Measurements from ENCODE around the gene PCDHA11.
"Not testable (repeated sequence)": the region's sequence is repeated elsewhere in the genome, so short reads cannot be mapped to it uniquely, and the experiment has no call there.

PCDHA11 gene

GRCh38 chr5:140828362-140828737, 40.4 kb upstream of the PCDHA11 start:
- in situ Hi-C loops (cut with MboI; ENCODE audit: low sequenced_read_pairs, unreplicated experiment) = no loop called here
- no peak for TF ChIP-seq CTCF (IDR thresholded peaks at IDR 0.05; ENCODE audit: borderline replicate concordance, control extremely low read depth, extremely low read depth, insufficient read depth, missing control alignments)
- DNase-seq (ENCODE audit: low spot score) = no peak

DNA sequence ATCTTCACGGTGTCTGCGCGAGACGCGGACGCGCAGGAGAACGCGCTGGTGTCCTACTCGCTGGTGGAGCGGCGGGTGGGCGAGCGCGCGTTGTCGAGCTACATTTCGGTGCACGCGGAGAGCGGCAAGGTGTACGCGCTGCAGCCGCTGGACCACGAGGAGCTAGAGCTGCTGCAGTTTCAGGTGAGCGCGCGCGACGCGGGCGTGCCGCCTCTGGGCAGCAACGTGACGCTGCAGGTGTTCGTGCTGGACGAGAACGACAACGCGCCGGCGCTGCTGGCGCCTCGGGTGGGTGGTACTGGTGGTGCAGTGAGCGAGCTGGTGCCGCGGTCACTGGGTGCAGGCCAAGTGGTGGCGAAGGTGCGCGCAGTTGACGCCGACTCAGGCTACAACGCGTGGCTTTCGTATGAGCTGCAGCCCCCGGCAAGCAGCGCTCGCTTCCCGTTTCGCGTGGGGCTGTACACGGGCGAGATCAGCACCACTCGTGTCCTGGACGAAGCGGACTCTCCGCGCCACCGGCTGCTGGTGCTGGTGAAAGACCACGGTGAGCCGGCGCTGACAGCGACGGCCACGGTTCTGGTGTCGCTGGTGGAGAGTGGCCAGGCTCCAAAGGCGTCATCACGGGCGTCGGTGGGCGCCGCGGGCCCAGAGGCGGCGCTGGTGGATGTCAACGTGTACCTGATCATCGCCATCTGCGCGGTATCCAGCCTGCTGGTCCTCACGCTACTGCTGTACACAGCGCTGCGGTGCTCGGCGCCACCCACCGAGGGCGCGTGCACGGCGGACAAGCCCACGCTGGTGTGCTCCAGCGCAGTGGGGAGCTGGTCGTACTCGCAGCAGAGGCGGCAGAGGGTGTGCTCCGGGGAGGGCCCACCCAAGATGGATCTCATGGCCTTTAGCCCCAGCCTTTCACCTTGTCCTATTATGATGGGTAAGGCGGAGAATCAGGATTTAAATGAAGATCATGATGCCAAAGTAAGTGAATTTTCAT, 39.0 kb upstream of the PCDHA11 start:
- DNase-seq (ENCODE audit: low spot score); in situ Hi-C loops (cut with MboI; ENCODE audit: low sequenced_read_pairs, unreplicated experiment): not testable (repeated sequence)

- TF ChIP-seq CTCF (IDR thresholded peaks at IDR 0.05; ENCODE audit: borderline replicate concordance, control extremely low read depth, extremely low read depth, insufficient read depth, missing control alignments) = no peak
- no peak for DNase-seq (ENCODE audit: low spot score)
- in situ Hi-C loops (cut with MboI; ENCODE audit: low sequenced_read_pairs, unreplicated experiment) = no loop called here
Measured at GRCh38 chr5:140833993-140834392, 34.8 kb upstream of the PCDHA11 start, which contains the start of gene PCDHA7. Gene PCDHA7, plus strand, starts transcription at chr5:140834269. Its CDS starts 115 bp downstream, at chr5:140834384.

DNA sequence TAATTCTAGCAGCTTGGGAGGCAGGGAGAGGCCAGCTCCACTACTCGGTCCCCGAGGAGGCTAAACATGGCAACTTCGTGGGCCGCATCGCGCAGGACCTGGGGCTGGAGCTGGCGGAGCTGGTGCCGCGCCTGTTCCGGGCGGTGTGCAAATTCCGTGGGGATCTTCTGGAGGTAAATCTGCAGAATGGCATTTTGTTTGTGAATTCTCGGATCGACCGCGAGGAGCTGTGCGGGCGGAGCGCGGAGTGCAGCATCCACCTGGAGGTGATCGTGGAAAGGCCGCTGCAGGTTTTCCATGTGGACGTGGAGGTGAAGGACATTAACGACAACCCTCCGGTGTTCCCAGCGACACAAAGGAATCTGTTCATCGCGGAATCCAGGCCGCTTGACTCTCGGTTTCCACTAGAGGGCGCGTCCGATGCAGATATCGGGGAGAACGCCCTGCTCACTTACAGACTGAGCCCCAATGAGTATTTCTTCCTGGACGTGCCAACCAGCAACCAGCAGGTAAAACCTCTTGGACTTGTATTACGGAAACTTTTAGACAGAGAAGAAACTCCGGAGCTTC, 34.2 kb upstream of the PCDHA11 start:
- DNase-seq (ENCODE audit: low spot score); in situ Hi-C loops (cut with MboI; ENCODE audit: low sequenced_read_pairs, unreplicated experiment): not testable (repeated sequence)

DNA sequence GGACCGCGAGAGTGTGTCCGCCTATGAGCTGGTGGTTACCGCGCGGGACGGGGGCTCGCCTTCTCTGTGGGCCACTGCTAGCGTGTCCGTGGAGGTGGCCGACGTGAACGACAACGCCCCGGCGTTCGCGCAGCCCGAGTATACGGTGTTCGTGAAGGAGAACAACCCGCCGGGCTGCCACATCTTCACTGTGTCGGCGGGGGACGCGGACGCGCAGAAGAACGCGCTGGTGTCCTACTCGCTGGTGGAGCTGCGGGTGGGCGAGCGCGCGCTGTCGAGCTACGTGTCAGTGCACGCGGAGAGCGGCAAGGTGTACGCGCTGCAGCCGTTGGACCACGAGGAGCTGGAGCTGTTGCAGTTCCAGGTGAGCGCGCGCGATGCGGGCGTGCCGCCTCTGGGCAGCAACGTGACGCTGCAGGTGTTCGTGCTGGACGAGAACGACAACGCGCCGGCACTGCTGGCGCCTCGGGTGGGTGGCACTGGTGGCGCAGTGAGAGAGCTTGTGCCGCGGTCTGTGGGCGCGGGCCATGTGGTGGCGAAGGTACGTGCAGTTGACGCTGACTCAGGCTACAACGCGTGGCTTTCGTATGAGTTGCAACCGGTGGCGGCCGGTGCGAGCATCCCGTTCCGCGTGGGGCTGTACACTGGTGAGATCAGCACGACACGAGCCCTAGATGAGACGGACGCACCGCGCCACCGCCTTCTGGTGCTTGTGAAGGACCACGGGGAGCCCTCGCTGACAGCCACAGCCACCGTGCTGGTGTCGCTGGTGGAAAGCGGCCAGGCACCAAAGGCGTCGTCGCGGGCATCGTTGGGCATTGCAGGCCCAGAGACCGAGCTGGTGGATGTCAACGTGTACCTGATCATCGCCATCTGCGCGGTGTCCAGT, 32.9 kb upstream of the PCDHA11 start:
- no peak for DNase-seq (ENCODE audit: low spot score)
- in situ Hi-C loops (cut with MboI; ENCODE audit: low sequenced_read_pairs, unreplicated experiment) = no loop called here
- no peak for TF ChIP-seq CTCF (IDR thresholded peaks at IDR 0.05; ENCODE audit: borderline replicate concordance, control extremely low read depth, extremely low read depth, insufficient read depth, missing control alignments)

GRCh38 chr5:140840978-140841962, 27.5 kb upstream of the PCDHA11 start, which contains the start of gene PCDHA8:
Gene PCDHA8, plus strand, starts transcription at chr5:140841187. Its CDS starts 135 bp downstream, at chr5:140841322.
- no peak for DNase-seq (ENCODE audit: low spot score)
- in situ Hi-C loops (cut with MboI; ENCODE audit: low sequenced_read_pairs, unreplicated experiment) = no loop called here
- no peak for TF ChIP-seq CTCF (IDR thresholded peaks at IDR 0.05; ENCODE audit: borderline replicate concordance, control extremely low read depth, extremely low read depth, insufficient read depth, missing control alignments)
